Measurements from ENCODE around the gene CTSZ. TPM values are rescaled to one million over a fixed set of nuclear protein-coding genes. Genes with fewer than 3 reads are reported as not detected.

The CTSZ gene
- total RNA-seq, 1 experiment from 2014 or later: 113 TPM

DNA sequence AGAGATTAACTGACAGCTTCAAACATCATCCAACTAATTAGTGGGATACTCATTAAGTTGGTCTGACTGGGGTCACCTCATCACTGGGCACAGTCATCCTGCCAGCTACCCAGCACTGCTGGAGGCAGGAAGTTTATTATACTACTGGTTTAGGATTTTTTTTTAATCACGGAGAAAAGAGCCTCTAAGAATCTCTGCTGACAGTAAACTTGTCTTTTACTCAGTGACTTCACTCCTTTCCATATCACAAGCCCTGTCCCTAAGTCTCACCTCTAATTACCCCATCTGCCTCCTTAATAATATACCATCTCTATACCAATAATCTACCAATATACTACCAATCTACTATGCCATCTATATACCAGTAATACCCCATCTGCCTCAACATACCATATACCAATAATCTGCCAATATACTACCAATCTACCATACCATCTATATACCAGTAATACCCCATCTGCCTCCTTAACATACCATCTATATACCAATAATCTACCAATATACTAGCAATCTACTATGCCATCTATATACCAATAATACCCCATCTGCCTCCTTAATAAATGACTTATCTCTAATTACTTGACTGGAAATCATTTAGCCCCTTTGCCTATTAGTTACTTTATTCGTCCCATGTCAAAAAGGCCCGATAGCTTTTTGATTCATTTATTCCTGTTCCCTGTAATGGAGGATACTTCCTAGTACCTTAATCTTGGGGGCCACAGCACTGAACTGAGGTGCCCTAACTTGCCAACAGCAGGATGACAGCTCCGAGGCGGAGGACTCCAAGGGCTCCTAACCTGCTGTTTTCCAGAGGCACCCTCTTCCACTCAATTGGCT is 20.1 kb upstream of the CTSZ start:
- H3K4me3 ChIP-seq (ENCODE audit: low read depth in 2 of 2, low read length in 2 of 2): no peak overlapping the region
- DNase-seq (ENCODE audit: low read depth, low spot score): no peak
- intact Hi-C loops (cut with micrococcal nuclease; ENCODE audit: unreplicated experiment) (no loop called here), in situ Hi-C loops (cut with HindIII; ENCODE audit: low pct_unique_long_range_greater_than_20kb, low sequenced_read_pairs) (no loop called here)
- H3K36me3 ChIP-seq (ENCODE audit: control insufficient read depth, insufficient read depth, low read length): peaks cover 58% of the 10 kb centered on the region
- ChIA-PET POLR2A (interaction anchor here (0.7 kb wide), 1 partner anchor 9 kb away, joined by 3 read pairs; no protein-coding TSS in a partner anchor), CTCF (no interaction called here)
- no peaks in the 10 kb centered on the region for H3K9me3 ChIP-seq (ENCODE audit: control insufficient read depth, insufficient read depth, low read depth, low read length)
- ATAC-seq: no peak
- TF ChIP-seq, protein P1, sequence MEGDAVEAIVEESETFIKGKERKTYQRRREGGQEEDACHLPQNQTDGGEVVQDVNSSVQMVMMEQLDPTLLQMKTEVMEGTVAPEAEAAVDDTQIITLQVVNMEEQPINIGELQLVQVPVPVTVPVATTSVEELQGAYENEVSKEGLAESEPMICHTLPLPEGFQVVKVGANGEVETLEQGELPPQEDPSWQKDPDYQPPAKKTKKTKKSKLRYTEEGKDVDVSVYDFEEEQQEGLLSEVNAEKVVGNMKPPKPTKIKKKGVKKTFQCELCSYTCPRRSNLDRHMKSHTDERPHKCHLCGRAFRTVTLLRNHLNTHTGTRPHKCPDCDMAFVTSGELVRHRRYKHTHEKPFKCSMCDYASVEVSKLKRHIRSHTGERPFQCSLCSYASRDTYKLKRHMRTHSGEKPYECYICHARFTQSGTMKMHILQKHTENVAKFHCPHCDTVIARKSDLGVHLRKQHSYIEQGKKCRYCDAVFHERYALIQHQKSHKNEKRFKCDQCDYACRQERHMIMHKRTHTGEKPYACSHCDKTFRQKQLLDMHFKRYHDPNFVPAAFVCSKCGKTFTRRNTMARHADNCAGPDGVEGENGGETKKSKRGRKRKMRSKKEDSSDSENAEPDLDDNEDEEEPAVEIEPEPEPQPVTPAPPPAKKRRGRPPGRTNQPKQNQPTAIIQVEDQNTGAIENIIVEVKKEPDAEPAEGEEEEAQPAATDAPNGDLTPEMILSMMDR (IDR thresholded peaks at IDR 0.05): no peak
- TF ChIP-seq POLR2AphosphoS5 (IDR thresholded peaks at IDR 0.05; ENCODE audit: low read depth, low read length) (no peak), SIN3A (IDR thresholded peaks at IDR 0.05; ENCODE audit: borderline replicate concordance, insufficient read depth, low read depth, low read length) (no peak), TCF7L2 (IDR thresholded peaks at IDR 0.05; ENCODE audit: low read depth, low read length) (no peak)
- TF ChIP-seq, protein P2, sequence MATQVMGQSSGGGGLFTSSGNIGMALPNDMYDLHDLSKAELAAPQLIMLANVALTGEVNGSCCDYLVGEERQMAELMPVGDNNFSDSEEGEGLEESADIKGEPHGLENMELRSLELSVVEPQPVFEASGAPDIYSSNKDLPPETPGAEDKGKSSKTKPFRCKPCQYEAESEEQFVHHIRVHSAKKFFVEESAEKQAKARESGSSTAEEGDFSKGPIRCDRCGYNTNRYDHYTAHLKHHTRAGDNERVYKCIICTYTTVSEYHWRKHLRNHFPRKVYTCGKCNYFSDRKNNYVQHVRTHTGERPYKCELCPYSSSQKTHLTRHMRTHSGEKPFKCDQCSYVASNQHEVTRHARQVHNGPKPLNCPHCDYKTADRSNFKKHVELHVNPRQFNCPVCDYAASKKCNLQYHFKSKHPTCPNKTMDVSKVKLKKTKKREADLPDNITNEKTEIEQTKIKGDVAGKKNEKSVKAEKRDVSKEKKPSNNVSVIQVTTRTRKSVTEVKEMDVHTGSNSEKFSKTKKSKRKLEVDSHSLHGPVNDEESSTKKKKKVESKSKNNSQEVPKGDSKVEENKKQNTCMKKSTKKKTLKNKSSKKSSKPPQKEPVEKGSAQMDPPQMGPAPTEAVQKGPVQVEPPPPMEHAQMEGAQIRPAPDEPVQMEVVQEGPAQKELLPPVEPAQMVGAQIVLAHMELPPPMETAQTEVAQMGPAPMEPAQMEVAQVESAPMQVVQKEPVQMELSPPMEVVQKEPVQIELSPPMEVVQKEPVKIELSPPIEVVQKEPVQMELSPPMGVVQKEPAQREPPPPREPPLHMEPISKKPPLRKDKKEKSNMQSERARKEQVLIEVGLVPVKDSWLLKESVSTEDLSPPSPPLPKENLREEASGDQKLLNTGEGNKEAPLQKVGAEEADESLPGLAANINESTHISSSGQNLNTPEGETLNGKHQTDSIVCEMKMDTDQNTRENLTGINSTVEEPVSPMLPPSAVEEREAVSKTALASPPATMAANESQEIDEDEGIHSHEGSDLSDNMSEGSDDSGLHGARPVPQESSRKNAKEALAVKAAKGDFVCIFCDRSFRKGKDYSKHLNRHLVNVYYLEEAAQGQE (IDR thresholded peaks at IDR 0.05; ENCODE audit: insufficient read depth in 1 of 2, low read depth in 2 of 2, low read length in 1 of 2): no peak
- peaks cover 27% of the 10 kb centered on the region for H3K4me1 ChIP-seq (ENCODE audit: control insufficient read depth, insufficient read depth, low read length)
- BruUV-seq (replicated peaks): no TSS peak
- no peak overlapping the region for H3K27ac ChIP-seq (ENCODE audit: low read length)
- no peaks in the 10 kb centered on the region for H3K27me3 ChIP-seq (ENCODE audit: control insufficient read depth, insufficient read depth, low read length)

DNA sequence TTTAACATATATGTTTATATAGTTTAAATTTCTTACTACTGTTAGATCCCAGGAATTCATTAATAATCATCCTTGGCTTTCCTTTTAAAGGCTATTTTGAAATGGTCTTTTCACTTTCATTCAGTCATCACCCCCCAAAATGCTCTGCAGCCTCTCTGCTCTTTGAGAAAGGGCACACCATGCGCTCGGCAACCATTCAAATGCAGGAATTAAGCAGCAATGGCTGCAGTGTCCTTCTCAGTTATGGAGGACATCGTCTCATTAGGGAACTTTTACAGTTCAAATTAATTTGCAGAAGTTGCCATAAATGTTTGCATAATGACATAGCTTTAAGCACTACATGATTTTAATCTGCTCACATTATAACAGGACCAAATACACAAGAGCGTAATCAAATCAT is 18.5 kb upstream of the CTSZ start:
- CTCF ChIA-PET: no interaction called here

More for the DNA sequence above, 18.5 kb upstream of the CTSZ start:
- ATAC-seq (no peak), DNase-seq (ENCODE audit: low read depth, low spot score) (no peak)
- POLR2A ChIA-PET: interaction anchor here (0.6 kb wide), 1 partner anchor 70 kb away, joined by 6 read pairs; no protein-coding TSS in a partner anchor
- Histone ChIP-seq H3K4me1 (ENCODE audit: control insufficient read depth, insufficient read depth, low read length) (peaks cover 21% of the 10 kb centered on the region), H3K27me3 (ENCODE audit: control insufficient read depth, insufficient read depth, low read length) (no peaks in the 10 kb centered on the region), H3K36me3 (ENCODE audit: control insufficient read depth, insufficient read depth, low read length) (peaks cover 52% of the 10 kb centered on the region), H3K4me3 (ENCODE audit: low read depth in 2 of 2, low read length in 2 of 2) (no peak overlapping the region), H3K9me3 (ENCODE audit: control insufficient read depth, insufficient read depth, low read depth, low read length) (no peaks in the 10 kb centered on the region), H3K27ac (ENCODE audit: low read length) (no peak overlapping the region)
- intact Hi-C loops (cut with micrococcal nuclease; ENCODE audit: unreplicated experiment) (no loop called here), in situ Hi-C loops (cut with HindIII; ENCODE audit: low pct_unique_long_range_greater_than_20kb, low sequenced_read_pairs) (no loop called here)
- no TSS peak for BruUV-seq (replicated peaks)
- TF ChIP-seq, protein P1 (IDR thresholded peaks at IDR 0.05): no peak
- TF ChIP-seq, protein P2 (IDR thresholded peaks at IDR 0.05; ENCODE audit: insufficient read depth in 1 of 2, low read depth in 2 of 2, low read length in 1 of 2): no peak
- TF ChIP-seq SIN3A (IDR thresholded peaks at IDR 0.05; ENCODE audit: borderline replicate concordance, insufficient read depth, low read depth, low read length): no peak
- no peak for TF ChIP-seq POLR2AphosphoS5 (IDR thresholded peaks at IDR 0.05; ENCODE audit: low read depth, low read length)
- TF ChIP-seq TCF7L2 (IDR thresholded peaks at IDR 0.05; ENCODE audit: low read depth, low read length): no peak

All from Panc1 (cell line).